HL-60 (cell line): ENCODE measurements around the gene SCYGR4.

Source experiments
- POLR2AphosphoS5 ChIP-seq: IDR thresholded peaks from 2 replicates; pipeline ENCODE4 v1.6.1; 2012; ENCODE audit warnings: low read depth
- TF ChIP-seq, protein P1 (sequence below): IDR thresholded peaks from one replicate; pipeline ENCODE4 v1.5.1; 2011; ENCODE audit warnings: low read length, control low read depth, inconsistent platforms; ENCODE audit not compliant: insufficient read depth
- TF ChIP-seq, protein P2 (sequence below): IDR thresholded peaks from 2 replicates; pipeline ENCODE4 v1.6.1; 2012; ENCODE audit warnings: low read depth; ENCODE audit not compliant: insufficient replicate concordance

DNA sequence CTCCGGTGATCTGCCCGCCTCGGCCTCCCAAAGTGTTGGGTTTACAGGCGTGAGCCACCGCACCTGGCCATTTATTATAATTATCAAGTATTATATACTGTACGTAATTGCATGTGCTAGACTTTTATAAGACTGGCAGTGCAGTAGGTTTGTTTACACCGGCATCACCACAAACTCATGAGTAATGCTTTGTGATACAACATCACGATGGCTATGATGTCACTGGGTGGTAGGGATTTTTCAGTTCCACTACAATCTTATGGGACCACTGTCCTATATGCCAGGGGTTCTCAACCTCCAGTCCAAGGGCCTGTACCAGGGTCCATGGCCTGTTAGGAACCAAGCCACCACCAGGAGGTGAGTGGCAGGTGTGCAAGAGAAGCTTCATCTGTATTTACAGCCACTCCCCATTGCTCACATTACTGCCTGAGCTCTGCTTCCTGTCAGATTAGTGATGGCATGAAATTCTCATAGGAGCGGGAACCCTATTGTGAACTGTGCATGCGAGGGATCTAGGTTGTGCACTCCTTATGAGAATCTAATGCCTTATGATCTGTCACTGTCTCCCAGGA, 9.4 kb downstream of the SCYGR4 start:
- TF ChIP-seq, protein P1, sequence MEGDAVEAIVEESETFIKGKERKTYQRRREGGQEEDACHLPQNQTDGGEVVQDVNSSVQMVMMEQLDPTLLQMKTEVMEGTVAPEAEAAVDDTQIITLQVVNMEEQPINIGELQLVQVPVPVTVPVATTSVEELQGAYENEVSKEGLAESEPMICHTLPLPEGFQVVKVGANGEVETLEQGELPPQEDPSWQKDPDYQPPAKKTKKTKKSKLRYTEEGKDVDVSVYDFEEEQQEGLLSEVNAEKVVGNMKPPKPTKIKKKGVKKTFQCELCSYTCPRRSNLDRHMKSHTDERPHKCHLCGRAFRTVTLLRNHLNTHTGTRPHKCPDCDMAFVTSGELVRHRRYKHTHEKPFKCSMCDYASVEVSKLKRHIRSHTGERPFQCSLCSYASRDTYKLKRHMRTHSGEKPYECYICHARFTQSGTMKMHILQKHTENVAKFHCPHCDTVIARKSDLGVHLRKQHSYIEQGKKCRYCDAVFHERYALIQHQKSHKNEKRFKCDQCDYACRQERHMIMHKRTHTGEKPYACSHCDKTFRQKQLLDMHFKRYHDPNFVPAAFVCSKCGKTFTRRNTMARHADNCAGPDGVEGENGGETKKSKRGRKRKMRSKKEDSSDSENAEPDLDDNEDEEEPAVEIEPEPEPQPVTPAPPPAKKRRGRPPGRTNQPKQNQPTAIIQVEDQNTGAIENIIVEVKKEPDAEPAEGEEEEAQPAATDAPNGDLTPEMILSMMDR: no peak
- no peak for TF ChIP-seq POLR2AphosphoS5
- TF ChIP-seq, protein P2, sequence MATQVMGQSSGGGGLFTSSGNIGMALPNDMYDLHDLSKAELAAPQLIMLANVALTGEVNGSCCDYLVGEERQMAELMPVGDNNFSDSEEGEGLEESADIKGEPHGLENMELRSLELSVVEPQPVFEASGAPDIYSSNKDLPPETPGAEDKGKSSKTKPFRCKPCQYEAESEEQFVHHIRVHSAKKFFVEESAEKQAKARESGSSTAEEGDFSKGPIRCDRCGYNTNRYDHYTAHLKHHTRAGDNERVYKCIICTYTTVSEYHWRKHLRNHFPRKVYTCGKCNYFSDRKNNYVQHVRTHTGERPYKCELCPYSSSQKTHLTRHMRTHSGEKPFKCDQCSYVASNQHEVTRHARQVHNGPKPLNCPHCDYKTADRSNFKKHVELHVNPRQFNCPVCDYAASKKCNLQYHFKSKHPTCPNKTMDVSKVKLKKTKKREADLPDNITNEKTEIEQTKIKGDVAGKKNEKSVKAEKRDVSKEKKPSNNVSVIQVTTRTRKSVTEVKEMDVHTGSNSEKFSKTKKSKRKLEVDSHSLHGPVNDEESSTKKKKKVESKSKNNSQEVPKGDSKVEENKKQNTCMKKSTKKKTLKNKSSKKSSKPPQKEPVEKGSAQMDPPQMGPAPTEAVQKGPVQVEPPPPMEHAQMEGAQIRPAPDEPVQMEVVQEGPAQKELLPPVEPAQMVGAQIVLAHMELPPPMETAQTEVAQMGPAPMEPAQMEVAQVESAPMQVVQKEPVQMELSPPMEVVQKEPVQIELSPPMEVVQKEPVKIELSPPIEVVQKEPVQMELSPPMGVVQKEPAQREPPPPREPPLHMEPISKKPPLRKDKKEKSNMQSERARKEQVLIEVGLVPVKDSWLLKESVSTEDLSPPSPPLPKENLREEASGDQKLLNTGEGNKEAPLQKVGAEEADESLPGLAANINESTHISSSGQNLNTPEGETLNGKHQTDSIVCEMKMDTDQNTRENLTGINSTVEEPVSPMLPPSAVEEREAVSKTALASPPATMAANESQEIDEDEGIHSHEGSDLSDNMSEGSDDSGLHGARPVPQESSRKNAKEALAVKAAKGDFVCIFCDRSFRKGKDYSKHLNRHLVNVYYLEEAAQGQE: no peak
